Neural cell (in vitro differentiated cells): Measurements from ENCODE around the gene SCLY. TPM values are rescaled to one million over a fixed set of nuclear protein-coding genes. Genes with fewer than 3 reads are reported as not detected.
"Not testable (repeated sequence)": the region's sequence is repeated elsewhere in the genome, so short reads cannot be mapped to it uniquely, and the experiment has no call there.

Experiments
- H2AFZ ChIP-seq: fragments of 200-600, 300-800 bp; sonication (generic), shearing (Covaris generic); 2 replicates; pipeline ENCODE4 v1.6.0; 2014; ENCODE audit warnings: low read depth, mild to moderate bottlenecking, antibody characterized with exemption, low read length, moderate library complexity
- H3F3A ChIP-seq: fragments of 200-600 bp; shearing (Covaris generic); 2 replicates; pipeline ENCODE4 v1.6.1; 2016; ENCODE audit warnings: mild to moderate bottlenecking, moderate library complexity, mixed read lengths, antibody characterized with exemption, low read length; ENCODE audit not compliant: insufficient read depth, poor library complexity, severe bottlenecking
- H3K27ac ChIP-seq: fragments of 200-600, 300-800 bp; sonication (generic), shearing (Covaris generic); 2 replicates; pipeline ENCODE4 v1.5.1; 2014; ENCODE audit warnings: mild to moderate bottlenecking, low read length, moderate library complexity
- H3K27me3 ChIP-seq: fragments of 300-800, 200-600 bp; sonication (generic), shearing (Covaris generic); 2 replicates; pipeline ENCODE4 v1.6.0; 2014; ENCODE audit warnings: mild to moderate bottlenecking, low read depth, low read length, moderate library complexity; ENCODE audit not compliant: insufficient read depth
- H3K36me3 ChIP-seq: fragments of 300-800, 200-600 bp; sonication (generic), shearing (Covaris generic); 2 replicates; pipeline ENCODE4 v1.5.1; 2014; ENCODE audit warnings: mild to moderate bottlenecking, antibody characterized with exemption, low read length, moderate library complexity; ENCODE audit not compliant: insufficient read depth
- H3K4me2 ChIP-seq: fragments of 300-800, 200-600 bp; sonication (generic), shearing (Covaris generic); 2 replicates; pipeline ENCODE4 v1.6.0; 2014; ENCODE audit warnings: mild to moderate bottlenecking, low read length
- H3K4me3 ChIP-seq: fragments of 300-800, 200-600 bp; sonication (generic), shearing (Covaris generic); 2 replicates; pipeline ENCODE4 v1.5.1; 2014; ENCODE audit warnings: mild to moderate bottlenecking, low read length, moderate library complexity
- H3K79me2 ChIP-seq: fragments of 200-600 bp; shearing (Covaris generic); replicated peaks from 2 replicates; pipeline ENCODE4 v1.6.0; 2014; ENCODE audit warnings: mild to moderate bottlenecking, low read length, moderate library complexity; ENCODE audit not compliant: insufficient read depth
- H3K9ac ChIP-seq: fragments of 300-800, 200-600 bp; sonication (generic), shearing (Covaris generic); 2 replicates; pipeline ENCODE4 v1.6.1; 2016; ENCODE audit warnings: mild to moderate bottlenecking, low read length, mixed read lengths
- H3K9me2 ChIP-seq: fragments of 200-600 bp; shearing (Covaris generic); 2 replicates; pipeline ENCODE4 v1.6.1; 2016; ENCODE audit warnings: mild to moderate bottlenecking, low read length, mixed read lengths; ENCODE audit not compliant: insufficient read depth
- H3K9me3 ChIP-seq: fragments of 200-600, 300-800 bp; sonication (generic), shearing (Covaris generic); 2 replicates; pipeline ENCODE4 v1.6.1; 2016; ENCODE audit warnings: mild to moderate bottlenecking, mixed run types, low read length, moderate library complexity, mixed read lengths
- H4K20me1 ChIP-seq: fragments of 200-600 bp; shearing (Covaris generic); 2 replicates; pipeline ENCODE4 v1.6.1; 2016; ENCODE audit warnings: mild to moderate bottlenecking, mixed run types; ENCODE audit not compliant: insufficient read depth
- CTCF ChIP-seq: fragments of 450-650 bp; IDR thresholded peaks from 2 replicates; pipeline ENCODE4 v1.5.1; 2014; ENCODE audit warnings: antibody characterized with exemption, mild to moderate bottlenecking, moderate library complexity; ENCODE audit not compliant: poor library complexity, severe bottlenecking
- EP300 ChIP-seq: fragments of 450-650 bp; conservative IDR thresholded peaks from 2 replicates; pipeline ENCODE4 v1.6.1; 2014; ENCODE audit warnings: antibody characterized with exemption, mild to moderate bottlenecking, moderate library complexity; ENCODE audit not compliant: poor library complexity, severe bottlenecking
- EZH2 ChIP-seq: fragments of 200-600, 300-800 bp; shearing (Covaris generic), sonication (generic); IDR thresholded peaks from 2 replicates; pipeline ENCODE4 v1.6.1; 2014; ENCODE audit warnings: antibody characterized with exemption, low read length, borderline replicate concordance, mild to moderate bottlenecking; ENCODE audit not compliant: insufficient read depth, poor library complexity, severe bottlenecking
- RAD21 ChIP-seq: fragments of 450-650 bp; conservative IDR thresholded peaks from 2 replicates; pipeline ENCODE4 v1.6.1; 2014; ENCODE audit warnings: antibody characterized with exemption, mild to moderate bottlenecking, moderate library complexity
- SMC3 ChIP-seq: fragments of 450-650 bp; conservative IDR thresholded peaks from 2 replicates; pipeline ENCODE4 v1.6.1; 2014; ENCODE audit warnings: antibody characterized with exemption, mild to moderate bottlenecking, moderate library complexity; ENCODE audit not compliant: poor library complexity
- TAF1 ChIP-seq: IDR thresholded peaks from 2 replicates; pipeline ENCODE4 v1.6.1; 2012; ENCODE audit warnings: low read depth
- polyA plus RNA-seq: library from polyadenylated mRNA; depleted of rRNA; stranded (reverse); fragments of >200 nt; gene quantifications from 2 replicates; pipeline ENCODE4 v1.2.3, GENCODE V29; 2014
- TF ChIP-seq, protein P1 (sequence below): IDR thresholded peaks from 2 replicates; pipeline ENCODE4 v1.6.1; 2012; ENCODE audit warnings: borderline replicate concordance

Gene SCLY
- polyA plus RNA-seq, 1 donor from 2014 or later: 15.9 TPM

DNA sequence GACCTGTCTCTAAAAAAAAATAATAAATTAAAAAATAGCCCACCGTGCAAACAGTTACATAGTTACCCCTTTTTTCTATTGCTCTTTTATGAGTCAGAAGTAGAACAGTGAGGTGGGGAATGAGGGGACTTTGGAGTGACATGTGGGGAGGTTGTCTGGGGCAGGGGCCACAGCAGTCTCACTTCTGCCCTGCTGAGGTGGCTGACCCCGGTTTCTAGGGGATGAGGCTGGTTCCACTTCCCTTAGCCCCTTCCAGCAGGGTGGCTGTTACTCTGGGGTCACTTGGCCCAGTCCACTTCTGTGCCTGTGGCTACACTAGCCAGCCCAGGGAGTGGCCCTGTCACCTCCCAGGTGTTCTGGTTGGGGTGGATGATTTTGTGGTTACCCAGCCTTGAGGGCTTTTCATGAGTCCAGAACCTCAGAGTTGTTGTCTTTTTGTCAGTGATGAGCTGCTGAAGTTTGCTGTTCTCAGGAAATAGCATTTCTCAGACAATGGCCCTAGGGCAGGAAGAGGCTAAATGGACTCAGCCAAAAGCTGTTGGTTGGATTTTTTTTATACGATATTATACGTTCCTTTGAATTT, 28.0 kb upstream of the SCLY start:
- Histone ChIP-seq H3F3A (no peaks in the 10 kb centered on the region), H3K9me2 (no peaks in the 10 kb centered on the region), H4K20me1 (no peaks in the 10 kb centered on the region), H3K27ac (no peak overlapping the region), H2AFZ (no peak overlapping the region), H3K9me3 (no peaks in the 10 kb centered on the region), H3K9ac (no peak overlapping the region), H3K4me3 (no peak overlapping the region), H3K4me2 (no peak overlapping the region), H3K79me2 (no peaks in the 10 kb centered on the region), H3K27me3 (no peaks in the 10 kb centered on the region), H3K36me3 (no peaks in the 10 kb centered on the region)
- TF ChIP-seq RAD21 (no peak), SMC3 (no peak), EP300 (no peak)

- not testable (repeated sequence) for H3K4me3 ChIP-seq, H3K79me2 ChIP-seq, H3K4me2 ChIP-seq, H3F3A ChIP-seq, H2AFZ ChIP-seq, H3K27me3 ChIP-seq, H3K9me3 ChIP-seq, H4K20me1 ChIP-seq, H3K27ac ChIP-seq, H3K9ac ChIP-seq, H3K9me2 ChIP-seq, H3K36me3 ChIP-seq
Measured at GRCh38 chr2:238033991-238034390, 26.8 kb upstream of the SCLY start.

- no peaks in the 10 kb centered on the region for H3K9me3 ChIP-seq
- no peak overlapping the region for H3K27ac ChIP-seq
- no peaks in the 10 kb centered on the region for H3K9me2 ChIP-seq
- no peak overlapping the region for H3K4me3 ChIP-seq
- no peak overlapping the region for H3K9ac ChIP-seq
- H3K79me2 ChIP-seq: no peaks in the 10 kb centered on the region
- TF ChIP-seq SMC3 (no peak), TAF1 (no peak), EP300 (no peak), EZH2 (no peak), RAD21 (no peak), CTCF (no peak)
- TF ChIP-seq, protein P1, sequence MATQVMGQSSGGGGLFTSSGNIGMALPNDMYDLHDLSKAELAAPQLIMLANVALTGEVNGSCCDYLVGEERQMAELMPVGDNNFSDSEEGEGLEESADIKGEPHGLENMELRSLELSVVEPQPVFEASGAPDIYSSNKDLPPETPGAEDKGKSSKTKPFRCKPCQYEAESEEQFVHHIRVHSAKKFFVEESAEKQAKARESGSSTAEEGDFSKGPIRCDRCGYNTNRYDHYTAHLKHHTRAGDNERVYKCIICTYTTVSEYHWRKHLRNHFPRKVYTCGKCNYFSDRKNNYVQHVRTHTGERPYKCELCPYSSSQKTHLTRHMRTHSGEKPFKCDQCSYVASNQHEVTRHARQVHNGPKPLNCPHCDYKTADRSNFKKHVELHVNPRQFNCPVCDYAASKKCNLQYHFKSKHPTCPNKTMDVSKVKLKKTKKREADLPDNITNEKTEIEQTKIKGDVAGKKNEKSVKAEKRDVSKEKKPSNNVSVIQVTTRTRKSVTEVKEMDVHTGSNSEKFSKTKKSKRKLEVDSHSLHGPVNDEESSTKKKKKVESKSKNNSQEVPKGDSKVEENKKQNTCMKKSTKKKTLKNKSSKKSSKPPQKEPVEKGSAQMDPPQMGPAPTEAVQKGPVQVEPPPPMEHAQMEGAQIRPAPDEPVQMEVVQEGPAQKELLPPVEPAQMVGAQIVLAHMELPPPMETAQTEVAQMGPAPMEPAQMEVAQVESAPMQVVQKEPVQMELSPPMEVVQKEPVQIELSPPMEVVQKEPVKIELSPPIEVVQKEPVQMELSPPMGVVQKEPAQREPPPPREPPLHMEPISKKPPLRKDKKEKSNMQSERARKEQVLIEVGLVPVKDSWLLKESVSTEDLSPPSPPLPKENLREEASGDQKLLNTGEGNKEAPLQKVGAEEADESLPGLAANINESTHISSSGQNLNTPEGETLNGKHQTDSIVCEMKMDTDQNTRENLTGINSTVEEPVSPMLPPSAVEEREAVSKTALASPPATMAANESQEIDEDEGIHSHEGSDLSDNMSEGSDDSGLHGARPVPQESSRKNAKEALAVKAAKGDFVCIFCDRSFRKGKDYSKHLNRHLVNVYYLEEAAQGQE: no peak
- H3F3A ChIP-seq: no peaks in the 10 kb centered on the region
- no peaks in the 10 kb centered on the region for H3K36me3 ChIP-seq
- H3K27me3 ChIP-seq: no peaks in the 10 kb centered on the region
- H4K20me1 ChIP-seq: no peaks in the 10 kb centered on the region
- no peak overlapping the region for H3K4me2 ChIP-seq
- H2AFZ ChIP-seq: no peak overlapping the region
Measured at GRCh38 chr2:238038203-238038602, 22.6 kb upstream of the SCLY start.
